ENCODE data around the gene DNAJC7.

The DNAJC7 gene

GRCh38 chr17:41972571-41973407 lies 44.5 kb downstream of the DNAJC7 start:
- Histone ChIP-seq H3K4me1 (ENCODE audit: insufficient read depth, low read length) (peaks cover 23% of the 10 kb centered on the region), H3K9ac (ENCODE audit: low read length) (no peak overlapping the region), H3K4me3 (ENCODE audit: low read depth in 1 of 2, low read length in 2 of 2) (no peak overlapping the region), H3K9me3 (ENCODE audit: low read length) (no peaks in the 10 kb centered on the region), H3K27me3 (ENCODE audit: control insufficient read depth in 1 of 2, insufficient read depth in 2 of 2, low read length in 2 of 2) (no peaks in the 10 kb centered on the region), H3K27ac (ENCODE audit: low read depth, low read length) (no peak overlapping the region), H3K36me3 (ENCODE audit: insufficient read depth, low read length) (peaks cover 72% of the 10 kb centered on the region)

- no peaks in the 10 kb centered on the region for H3K27me3 ChIP-seq (ENCODE audit: control insufficient read depth in 1 of 2, insufficient read depth in 2 of 2, low read length in 2 of 2)
- no peaks in the 10 kb centered on the region for H3K9me3 ChIP-seq (ENCODE audit: low read length)
- H3K4me1 ChIP-seq (ENCODE audit: insufficient read depth, low read length), result peaks cover 28% of the 10 kb centered on the region
- peaks cover 63% of the 10 kb centered on the region for H3K36me3 ChIP-seq (ENCODE audit: insufficient read depth, low read length)
- H3K9ac ChIP-seq (ENCODE audit: low read length), result no peak overlapping the region
- H3K27ac ChIP-seq (ENCODE audit: low read depth, low read length), result no peak overlapping the region
- no peak overlapping the region for H3K4me3 ChIP-seq (ENCODE audit: low read depth in 1 of 2, low read length in 2 of 2)
These were observed 45.3 kb downstream of the DNAJC7 start for GRCh38 chr17:41971721-41972523.

- H3K36me3 ChIP-seq (ENCODE audit: insufficient read depth, low read length), result peaks cover 55% of the 10 kb centered on the region
- no peak overlapping the region for H3K9ac ChIP-seq (ENCODE audit: low read length)
- H3K27ac ChIP-seq (ENCODE audit: low read depth, low read length), result no peak overlapping the region
- no peaks in the 10 kb centered on the region for H3K27me3 ChIP-seq (ENCODE audit: control insufficient read depth in 1 of 2, insufficient read depth in 2 of 2, low read length in 2 of 2)
- H3K4me3 ChIP-seq (ENCODE audit: low read depth in 1 of 2, low read length in 2 of 2), result no peak overlapping the region
- H3K4me1 ChIP-seq (ENCODE audit: insufficient read depth, low read length), result peaks cover 28% of the 10 kb centered on the region
- H3K9me3 ChIP-seq (ENCODE audit: low read length), result no peaks in the 10 kb centered on the region
These were observed 46.3 kb downstream of the DNAJC7 start for GRCh38 chr17:41970901-41971331.

GRCh38 chr17:41968676-41969075 lies 48.6 kb downstream of the DNAJC7 start:
- no peaks in the 10 kb centered on the region for H3K9me3 ChIP-seq (ENCODE audit: low read length)
- peaks cover 34% of the 10 kb centered on the region for H3K36me3 ChIP-seq (ENCODE audit: insufficient read depth, low read length)
- H3K27ac ChIP-seq (ENCODE audit: low read depth, low read length), result no peak overlapping the region
- no peak overlapping the region for H3K4me3 ChIP-seq (ENCODE audit: low read depth in 1 of 2, low read length in 2 of 2)
- H3K4me1 ChIP-seq (ENCODE audit: insufficient read depth, low read length), result peaks cover 32% of the 10 kb centered on the region
- no peaks in the 10 kb centered on the region for H3K27me3 ChIP-seq (ENCODE audit: control insufficient read depth in 1 of 2, insufficient read depth in 2 of 2, low read length in 2 of 2)
- H3K9ac ChIP-seq (ENCODE audit: low read length), result no peak overlapping the region

GRCh38 chr17:41967921-41968578 lies 49.2 kb downstream of the DNAJC7 start:
- peaks cover 31% of the 10 kb centered on the region for H3K36me3 ChIP-seq (ENCODE audit: insufficient read depth, low read length)
- no peaks in the 10 kb centered on the region for H3K27me3 ChIP-seq (ENCODE audit: control insufficient read depth in 1 of 2, insufficient read depth in 2 of 2, low read length in 2 of 2)
- peaks cover 33% of the 10 kb centered on the region for H3K4me1 ChIP-seq (ENCODE audit: insufficient read depth, low read length)
- peak overlapping the region; percentile 64 for H3K27ac ChIP-seq (ENCODE audit: low read depth, low read length)
- peak overlapping the region; percentile 63 to 88 for H3K4me3 ChIP-seq (ENCODE audit: low read depth in 1 of 2, low read length in 2 of 2)
- H3K9ac ChIP-seq (ENCODE audit: low read length), result no peak overlapping the region
- H3K9me3 ChIP-seq (ENCODE audit: low read length), result no peaks in the 10 kb centered on the region

- peaks cover 39% of the 10 kb centered on the region for H3K4me1 ChIP-seq (ENCODE audit: insufficient read depth, low read length)
- H3K36me3 ChIP-seq (ENCODE audit: insufficient read depth, low read length), result peaks cover 24% of the 10 kb centered on the region
- peak overlapping the region; percentile 63 to 88 for H3K4me3 ChIP-seq (ENCODE audit: low read depth in 1 of 2, low read length in 2 of 2)
- H3K9me3 ChIP-seq (ENCODE audit: low read length), result no peaks in the 10 kb centered on the region
- H3K27ac ChIP-seq (ENCODE audit: low read depth, low read length), result peak overlapping the region; percentile 64
- H3K27me3 ChIP-seq (ENCODE audit: control insufficient read depth in 1 of 2, insufficient read depth in 2 of 2, low read length in 2 of 2), result no peaks in the 10 kb centered on the region
- peak overlapping the region; percentile 57 for H3K9ac ChIP-seq (ENCODE audit: low read length)
These were observed 49.9 kb downstream of the DNAJC7 start for GRCh38 chr17:41967141-41967920.

GRCh38 chr17:41966463-41967140 lies 50.6 kb downstream of the DNAJC7 start, which contains the start of gene CNP:
TSS of gene CNP (plus strand) at chr17:41966795. CDS start at chr17:41966885, 90 bp downstream.
- peaks cover 19% of the 10 kb centered on the region for H3K36me3 ChIP-seq (ENCODE audit: insufficient read depth, low read length)
- no peaks in the 10 kb centered on the region for H3K9me3 ChIP-seq (ENCODE audit: low read length)
- H3K9ac ChIP-seq (ENCODE audit: low read length), result peak within 1 kb of the TSS; percentile 78
- no peaks in the 10 kb centered on the region for H3K27me3 ChIP-seq (ENCODE audit: control insufficient read depth in 1 of 2, insufficient read depth in 2 of 2, low read length in 2 of 2)
- peak within 1 kb of the TSS; percentile 64 for H3K27ac ChIP-seq (ENCODE audit: low read depth, low read length)
- H3K4me1 ChIP-seq (ENCODE audit: insufficient read depth, low read length), result peaks cover 39% of the 10 kb centered on the region
- peak within 1 kb of the TSS; percentile 63 to 88 for H3K4me3 ChIP-seq (ENCODE audit: low read depth in 1 of 2, low read length in 2 of 2)

GRCh38 chr17:41965694-41966462 lies 51.4 kb downstream of the DNAJC7 start:
- H3K36me3 ChIP-seq (ENCODE audit: insufficient read depth, low read length), result peaks cover 17% of the 10 kb centered on the region
- H3K27ac ChIP-seq (ENCODE audit: low read depth, low read length), result peak overlapping the region; percentile 62
- H3K9me3 ChIP-seq (ENCODE audit: low read length), result no peaks in the 10 kb centered on the region
- H3K4me1 ChIP-seq (ENCODE audit: insufficient read depth, low read length), result peaks cover 39% of the 10 kb centered on the region
- H3K27me3 ChIP-seq (ENCODE audit: control insufficient read depth in 1 of 2, insufficient read depth in 2 of 2, low read length in 2 of 2), result no peaks in the 10 kb centered on the region
- H3K9ac ChIP-seq (ENCODE audit: low read length), result peak overlapping the region; percentile 78
- peak overlapping the region; percentile 63 to 88 for H3K4me3 ChIP-seq (ENCODE audit: low read depth in 1 of 2, low read length in 2 of 2)

- no peak overlapping the region for H3K4me3 ChIP-seq (ENCODE audit: low read depth in 1 of 2, low read length in 2 of 2)
- no peak overlapping the region for H3K9ac ChIP-seq (ENCODE audit: low read length)
- no peak overlapping the region for H3K27ac ChIP-seq (ENCODE audit: low read depth, low read length)
These were observed 54.3 kb downstream of the DNAJC7 start for GRCh38 chr17:41962768-41963434.

More at GRCh38 chr17:41962768-41963434, 54.3 kb downstream of the DNAJC7 start:
- H3K9me3 ChIP-seq (ENCODE audit: low read length), result no peaks in the 10 kb centered on the region
- peaks cover 24% of the 10 kb centered on the region for H3K4me1 ChIP-seq (ENCODE audit: insufficient read depth, low read length)
- no peaks in the 10 kb centered on the region for H3K27me3 ChIP-seq (ENCODE audit: control insufficient read depth in 1 of 2, insufficient read depth in 2 of 2, low read length in 2 of 2)
- no peaks in the 10 kb centered on the region for H3K36me3 ChIP-seq (ENCODE audit: insufficient read depth, low read length)
